K562 (cell line): ENCODE measurements around the gene MYH7B.

Experiments
- ATF7 ChIP-seq: fragments of 450-650 bp; IDR thresholded peaks from 2 replicates; pipeline ENCODE4 v1.7.1; 2014; ENCODE audit warnings: mild to moderate bottlenecking, moderate library complexity
- FOSL1 ChIP-seq: fragments of 200-800 bp; sonication (Bioruptor generic); conservative IDR thresholded peaks from 2 replicates; pipeline ENCODE4 v1.6.1; 2016; ENCODE audit warnings: missing genetic modification characterization, missing compliant biosample characterization
- JUN ChIP-seq, 2 experiments: sonication (generic) in 1 of 2; formaldehyde crosslinking in 1 of 2; IDR thresholded peaks; 2 replicates each; pipeline versions ENCODE4 v1.6.1 to v1.8.0; 2012 to 2022; ENCODE audit warnings: borderline replicate concordance in 2 of 2, mild to moderate bottlenecking in 2 of 2, improper control_type of control experiment in 1 of 2, low read depth in 1 of 2, low read length in 1 of 2, missing genetic modification reagents in 1 of 2
- MAX ChIP-seq: sonication (generic); formaldehyde crosslinking; IDR thresholded peaks from 2 replicates; pipeline ENCODE4 v1.9.0; 2022; ENCODE audit warnings: mild to moderate bottlenecking, missing genetic modification reagents
- NR1H2 ChIP-seq: sonication (generic); formaldehyde crosslinking; IDR thresholded peaks from 2 replicates; pipeline ENCODE4 v1.4.0; 2020; ENCODE audit warnings: mild to moderate bottlenecking, missing genetic modification reagents
- POLR2A ChIP-seq: fragments of 450-650 bp; conservative IDR thresholded peaks from 2 replicates; pipeline ENCODE4 v1.6.1; 2016
- ZNF785 ChIP-seq: fragments of 250-450 bp; sonication (Bioruptor Pico); IDR thresholded peaks from 2 replicates; pipeline ENCODE4 v1.4.0; 2020; ENCODE audit warnings: mild to moderate bottlenecking
- TF ChIP-seq, protein P1 (sequence below): sonication (generic); formaldehyde crosslinking; IDR thresholded peaks from 2 replicates; pipeline ENCODE4 v1.8.1; 2023; ENCODE audit warnings: mild to moderate bottlenecking, missing genetic modification reagents
- TF ChIP-seq, protein P2 (sequence below): fragments of 250-450 bp; sonication (Bioruptor Pico); IDR thresholded peaks from 2 replicates; pipeline ENCODE4 v1.5.0; 2021; ENCODE audit warnings: mild to moderate bottlenecking, borderline replicate concordance

DNA sequence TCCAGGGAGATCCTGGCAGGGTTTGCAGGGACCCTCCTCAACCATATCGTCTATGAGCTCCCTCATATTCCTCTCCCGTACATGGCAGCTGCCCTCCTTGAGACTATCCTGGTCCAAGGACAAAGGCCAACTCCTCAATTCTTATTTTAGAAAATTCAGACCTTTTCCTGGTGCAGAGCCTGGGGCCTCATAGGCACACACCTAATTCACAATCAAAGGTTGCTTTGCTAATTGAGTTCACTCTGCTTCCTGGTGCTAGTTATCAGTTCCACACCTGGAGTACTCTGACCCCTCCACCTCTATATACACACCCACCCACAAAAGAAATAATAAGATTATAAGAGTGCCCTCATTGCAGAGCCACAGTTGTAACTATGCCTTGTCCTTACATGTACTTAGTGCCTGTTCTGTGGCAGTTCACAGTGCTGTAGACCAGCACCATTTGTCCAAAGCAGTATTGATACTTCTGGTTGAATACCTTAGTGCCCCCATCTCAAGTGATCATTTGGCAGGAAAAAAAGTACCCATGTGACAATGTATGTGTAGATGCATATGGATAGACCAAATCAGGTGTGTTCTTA lies 38.8 kb upstream of the MYH7B start:
- TF ChIP-seq, protein P1, sequence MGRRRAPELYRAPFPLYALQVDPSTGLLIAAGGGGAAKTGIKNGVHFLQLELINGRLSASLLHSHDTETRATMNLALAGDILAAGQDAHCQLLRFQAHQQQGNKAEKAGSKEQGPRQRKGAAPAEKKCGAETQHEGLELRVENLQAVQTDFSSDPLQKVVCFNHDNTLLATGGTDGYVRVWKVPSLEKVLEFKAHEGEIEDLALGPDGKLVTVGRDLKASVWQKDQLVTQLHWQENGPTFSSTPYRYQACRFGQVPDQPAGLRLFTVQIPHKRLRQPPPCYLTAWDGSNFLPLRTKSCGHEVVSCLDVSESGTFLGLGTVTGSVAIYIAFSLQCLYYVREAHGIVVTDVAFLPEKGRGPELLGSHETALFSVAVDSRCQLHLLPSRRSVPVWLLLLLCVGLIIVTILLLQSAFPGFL (CRISPR knock-in tag) = no peak
- TF ChIP-seq, protein P2, sequence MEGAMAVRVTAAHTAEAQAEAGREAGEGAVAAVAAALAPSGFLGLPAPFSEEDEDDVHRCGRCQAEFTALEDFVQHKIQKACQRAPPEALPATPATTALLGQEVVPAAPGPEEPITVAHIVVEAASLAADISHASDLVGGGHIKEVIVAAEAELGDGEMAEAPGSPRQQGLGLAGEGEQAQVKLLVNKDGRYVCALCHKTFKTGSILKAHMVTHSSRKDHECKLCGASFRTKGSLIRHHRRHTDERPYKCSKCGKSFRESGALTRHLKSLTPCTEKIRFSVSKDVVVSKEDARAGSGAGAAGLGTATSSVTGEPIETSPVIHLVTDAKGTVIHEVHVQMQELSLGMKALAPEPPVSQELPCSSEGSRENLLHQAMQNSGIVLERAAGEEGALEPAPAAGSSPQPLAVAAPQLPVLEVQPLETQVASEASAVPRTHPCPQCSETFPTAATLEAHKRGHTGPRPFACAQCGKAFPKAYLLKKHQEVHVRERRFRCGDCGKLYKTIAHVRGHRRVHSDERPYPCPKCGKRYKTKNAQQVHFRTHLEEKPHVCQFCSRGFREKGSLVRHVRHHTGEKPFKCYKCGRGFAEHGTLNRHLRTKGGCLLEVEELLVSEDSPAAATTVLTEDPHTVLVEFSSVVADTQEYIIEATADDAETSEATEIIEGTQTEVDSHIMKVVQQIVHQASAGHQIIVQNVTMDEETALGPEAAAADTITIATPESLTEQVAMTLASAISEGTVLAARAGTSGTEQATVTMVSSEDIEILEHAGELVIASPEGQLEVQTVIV (CRISPR knock-in tag) = no peak
- no peak for TF ChIP-seq FOSL1 (tag)
- no peak for TF ChIP-seq POLR2A
- TF ChIP-seq NR1H2 (CRISPR knock-in tag) = no peak
- no peak for TF ChIP-seq ATF7
- TF ChIP-seq JUN (IDR thresholded peaks at IDR 0.05; ENCODE audit: borderline replicate concordance, low read depth, low read length) = no peak
- TF ChIP-seq JUN (CRISPR knock-in tag; IDR thresholded peaks at IDR 0.05; ENCODE audit: borderline replicate concordance) = no peak
- TF ChIP-seq MAX (CRISPR knock-in tag) = no peak
- TF ChIP-seq ZNF785 (CRISPR knock-in tag) = no peak
